ENCODE measurements around the gene SMARCC2. TPM values are rescaled to one million over a fixed set of nuclear protein-coding genes. Genes with fewer than 3 reads are reported as not detected.

The SMARCC2 gene
- total RNA-seq, 2 experiments from 2014 or later, result 140 to 173 TPM

- peaks cover 2% of the 10 kb centered on the region for H3K9me3 Mint-ChIP-seq
- POLR2A ChIA-PET, result no interaction called here
Observed at GRCh38 chr12:56141946-56142784, 47.1 kb downstream of the SMARCC2 start.

GRCh38 chr12:56137853-56138571, 51.3 kb downstream of the SMARCC2 start:
- no peak overlapping the region for H3K4me3 Mint-ChIP-seq
- POLR2A ChIA-PET, result interaction anchor here (0.9 kb wide), 1 partner anchor 21 kb away, joined by 3 read pairs; no protein-coding TSS in a partner anchor

More at GRCh38 chr12:56141946-56142784, 47.1 kb downstream of the SMARCC2 start:
- CTCF ChIA-PET, result interaction anchor here (1.2 to 2.4 kb wide), 6 partner anchors 9 to 47 kb away, joined by 3 to 9 read pairs (median 5); partner anchors contain the start of genes MYL6B and SMARCC2
- peaks cover 57% of the 10 kb centered on the region for H3K4me1 Mint-ChIP-seq
- H3K4me3 Mint-ChIP-seq, result no peak overlapping the region
- H3K27ac Mint-ChIP-seq, result no peak overlapping the region
- H3K27me3 Mint-ChIP-seq, result no peaks in the 10 kb centered on the region
- DNase-seq, result no peak
- H3K36me3 Mint-ChIP-seq (ENCODE audit: low read depth), result peaks cover 76% of the 10 kb centered on the region

GRCh38 chr12:56134897-56135296, 54.4 kb downstream of the SMARCC2 start:
- Mint-ChIP-seq H3K9me3 (peaks cover 8% of the 10 kb centered on the region), H3K36me3 (ENCODE audit: low read depth) (peaks cover 90% of the 10 kb centered on the region)
- POLR2A ChIA-PET, result no interaction called here

More at GRCh38 chr12:56137853-56138571, 51.3 kb downstream of the SMARCC2 start:
- peaks cover 83% of the 10 kb centered on the region for H3K36me3 Mint-ChIP-seq (ENCODE audit: low read depth)
- H3K4me1 Mint-ChIP-seq, result peaks cover 68% of the 10 kb centered on the region
- peaks cover 2% of the 10 kb centered on the region for H3K9me3 Mint-ChIP-seq
- peak overlapping the region; percentile 83 for H3K27ac Mint-ChIP-seq
- DNase-seq, result no peak
- H3K27me3 Mint-ChIP-seq, result no peaks in the 10 kb centered on the region
- CTCF ChIA-PET, result interaction anchor here (0.6 to 2.7 kb wide), 8 partner anchors 10 to 146 kb away, joined by 3 to 8 read pairs (median 5); partner anchors contain the start of genes ANKRD52, ESYT1, MYL6B and ZC3H10

GRCh38 chr12:56130876-56131275, 58.4 kb downstream of the SMARCC2 start:
- H3K4me3 Mint-ChIP-seq, result peak overlapping the region; percentile 91
- ChIA-PET CTCF (interaction anchor here (2.1 to 6.1 kb wide), 2 partner anchors 13 to 59 kb away, joined by 7 to 48 read pairs; partner anchors contain the start of genes RPL41, SMARCC2 and ZC3H10), POLR2A (no interaction called here)
- H3K27me3 Mint-ChIP-seq, result no peaks in the 10 kb centered on the region
- peaks cover 60% of the 10 kb centered on the region for H3K36me3 Mint-ChIP-seq (ENCODE audit: low read depth)
- peak overlapping the region; percentile 93 for H3K27ac Mint-ChIP-seq
- H3K9me3 Mint-ChIP-seq, result peaks cover 6% of the 10 kb centered on the region
- DNase-seq, result no peak
- peaks cover 66% of the 10 kb centered on the region for H3K4me1 Mint-ChIP-seq

More at GRCh38 chr12:56134897-56135296, 54.4 kb downstream of the SMARCC2 start:
- CTCF ChIA-PET, result interaction anchor here (1.1 to 2.6 kb wide), 2 partner anchors 17 to 132 kb away, joined by 3 to 8 read pairs; partner anchors contain the start of genes COQ10A and MYL6B
- no peaks in the 10 kb centered on the region for H3K27me3 Mint-ChIP-seq
- H3K4me1 Mint-ChIP-seq, result peaks cover 75% of the 10 kb centered on the region
- H3K4me3 Mint-ChIP-seq, result no peak overlapping the region
- peak overlapping the region; percentile 13 for H3K27ac Mint-ChIP-seq
- DNase-seq, result no peak

- DNase-seq, result no peak
- peak overlapping the region; percentile 91 for H3K4me3 Mint-ChIP-seq
- peaks cover 6% of the 10 kb centered on the region for H3K9me3 Mint-ChIP-seq
- ChIA-PET POLR2A (no interaction called here), CTCF (interaction anchor here (2.1 to 6.1 kb wide), 2 partner anchors 12 to 60 kb away, joined by 7 to 48 read pairs; partner anchors contain the start of genes RPL41, SMARCC2 and ZC3H10)
- peaks cover 66% of the 10 kb centered on the region for H3K4me1 Mint-ChIP-seq
- H3K36me3 Mint-ChIP-seq (ENCODE audit: low read depth), result peaks cover 55% of the 10 kb centered on the region
- peak overlapping the region; percentile 93 for H3K27ac Mint-ChIP-seq
- no peaks in the 10 kb centered on the region for H3K27me3 Mint-ChIP-seq
Observed at GRCh38 chr12:56129942-56130495, 59.3 kb downstream of the SMARCC2 start.

DNA sequence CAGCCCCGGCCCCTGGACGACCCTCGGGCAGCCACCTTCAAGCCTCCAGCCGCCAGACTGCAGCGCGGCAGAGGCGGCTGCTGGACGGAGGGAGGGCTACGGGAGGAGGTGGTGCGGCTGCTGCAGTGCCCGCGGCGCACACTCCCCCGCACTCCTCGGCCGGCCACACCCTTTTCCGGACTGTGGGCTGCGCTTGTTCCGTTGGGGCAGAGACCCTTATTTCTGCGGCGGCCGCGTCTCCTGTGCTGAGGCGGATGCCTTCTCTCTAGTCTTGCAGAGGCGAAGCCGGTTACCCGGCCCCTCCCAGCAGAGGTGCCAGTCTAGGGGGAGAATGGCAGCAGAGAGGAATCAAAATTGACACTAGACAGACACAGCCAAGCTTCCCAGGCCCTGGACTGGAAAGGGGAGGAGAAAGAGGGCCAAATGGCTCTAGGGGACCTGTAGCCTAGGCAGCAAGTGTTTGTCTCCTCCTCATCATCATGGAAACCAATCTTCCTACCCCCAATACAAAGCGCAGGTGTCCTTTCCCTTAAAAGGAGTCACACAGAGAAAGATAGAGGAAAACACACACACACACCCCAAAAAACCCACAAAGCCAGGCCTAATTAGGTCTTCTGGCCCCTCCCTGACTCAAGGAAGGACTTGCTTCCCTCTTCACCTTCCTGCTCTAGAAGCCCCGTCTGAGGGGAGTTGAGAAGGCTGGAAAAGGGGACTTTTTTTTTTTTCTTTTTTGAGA, 59.9 kb downstream of the SMARCC2 start:
- ChIA-PET POLR2A (no interaction called here), CTCF (interaction anchor here (0.7 to 6.1 kb wide), 8 partner anchors 8 to 335 kb away, joined by 3 to 48 read pairs (median 8); partner anchors contain the start of genes MYL6B, RPL41, SMARCC2 and ZC3H10)
- Mint-ChIP-seq H3K4me1 (peaks cover 73% of the 10 kb centered on the region), H3K9me3 (peaks cover 6% of the 10 kb centered on the region), H3K36me3 (ENCODE audit: low read depth) (peaks cover 55% of the 10 kb centered on the region), H3K27ac (peak overlapping the region; percentile 93), H3K4me3 (peak overlapping the region; percentile 91), H3K27me3 (no peaks in the 10 kb centered on the region)
- peak; percentile 85 for DNase-seq

- ChIA-PET CTCF (interaction anchor here (0.7 to 6.5 kb wide), 15 partner anchors 9 to 336 kb away, joined by 3 to 79 read pairs (median 7); partner anchors contain the start of genes ANKRD52, MYL6B, RNF41 and RPL41), POLR2A (interaction anchor here (0.6 to 2.3 kb wide), 7 partner anchors 11 to 500 kb away, joined by 3 to 12 read pairs (median 8); partner anchors contain the start of genes MYL6, PA2G4, SMARCC2 and ZC3H10)
- peaks cover 50% of the 10 kb centered on the region for H3K36me3 Mint-ChIP-seq (ENCODE audit: low read depth)
- no peak for DNase-seq
- H3K4me1 Mint-ChIP-seq, result peaks cover 74% of the 10 kb centered on the region
- H3K27me3 Mint-ChIP-seq, result no peaks in the 10 kb centered on the region
- H3K9me3 Mint-ChIP-seq, result peaks cover 6% of the 10 kb centered on the region
- peak overlapping the region; percentile 91 for H3K4me3 Mint-ChIP-seq
- peak overlapping the region; percentile 93 for H3K27ac Mint-ChIP-seq
Observed at GRCh38 chr12:56128670-56129205, 60.5 kb downstream of the SMARCC2 start.

DNA sequence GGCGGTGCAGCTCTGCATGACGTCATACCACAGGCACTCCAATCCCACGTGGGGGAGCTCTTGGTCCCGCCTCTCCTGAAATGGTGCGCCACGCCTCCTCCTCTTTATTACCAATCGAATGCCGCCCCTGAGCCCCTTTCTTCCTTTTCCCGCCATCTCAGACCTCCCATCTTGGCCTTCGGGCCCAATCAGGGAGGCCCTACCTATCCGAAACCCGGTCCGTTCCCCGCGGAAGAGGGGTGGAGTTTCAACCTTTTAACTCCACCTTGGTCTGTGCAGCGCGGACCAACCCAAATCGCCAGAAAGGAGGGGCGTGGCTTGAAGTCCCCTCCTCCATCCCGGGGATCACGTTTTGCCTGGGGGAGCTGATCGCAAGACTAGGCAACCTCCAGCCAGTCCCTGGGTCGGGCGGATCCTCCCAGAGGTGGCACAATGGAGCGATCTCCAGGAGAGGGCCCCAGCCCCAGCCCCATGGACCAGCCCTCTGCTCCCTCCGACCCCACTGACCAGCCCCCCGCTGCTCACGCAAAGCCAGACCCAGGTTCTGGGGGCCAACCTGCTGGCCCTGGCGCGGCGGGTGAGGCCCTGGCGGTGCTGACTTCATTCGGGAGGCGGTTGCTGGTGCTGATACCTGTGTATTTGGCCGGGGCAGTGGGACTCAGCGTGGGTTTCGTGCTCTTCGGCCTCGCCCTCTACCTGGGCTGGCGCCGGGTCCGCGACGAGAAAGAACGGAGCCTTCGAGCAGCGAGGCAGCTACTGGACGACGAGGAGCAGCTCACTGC, 61.2 kb downstream of the SMARCC2 start, which contains the start of gene ESYT1:
Gene ESYT1, plus strand, starts transcription at position 380 of the 782 bp plus-strand sequence. Its CDS starts 53 bp downstream, at position 433.
- no peaks in the 10 kb centered on the region for H3K27me3 Mint-ChIP-seq
- H3K4me1 Mint-ChIP-seq, result peaks cover 72% of the 10 kb centered on the region
- peaks cover 44% of the 10 kb centered on the region for H3K36me3 Mint-ChIP-seq (ENCODE audit: low read depth)
- CTCF ChIA-PET, result interaction anchor here (0.6 to 6.5 kb wide), 20 partner anchors 8 to 336 kb away, joined by 3 to 79 read pairs (median 4); partner anchors contain the start of genes ANKRD52, MYL6B, RNF41 and RPL41
- peaks cover 6% of the 10 kb centered on the region for H3K9me3 Mint-ChIP-seq
- DNase-seq, result peak; percentile 99
- POLR2A ChIA-PET, result interaction anchor here (0.6 to 2.3 kb wide), 8 partner anchors 10 to 500 kb away, joined by 3 to 12 read pairs (median 7); partner anchors contain the start of genes MYL6, PA2G4, SMARCC2 and ZC3H10
- peak within 1 kb of the TSS; percentile 93 for H3K27ac Mint-ChIP-seq
- H3K4me3 Mint-ChIP-seq, result peak within 1 kb of the TSS; percentile 91

GRCh38 chr12:56127485-56127887, 61.8 kb downstream of the SMARCC2 start:
- H3K4me3 Mint-ChIP-seq, result peak overlapping the region; percentile 91
- H3K9me3 Mint-ChIP-seq, result peaks cover 6% of the 10 kb centered on the region
- H3K27me3 Mint-ChIP-seq, result no peaks in the 10 kb centered on the region
- peaks cover 39% of the 10 kb centered on the region for H3K36me3 Mint-ChIP-seq (ENCODE audit: low read depth)
- peak overlapping the region; percentile 93 for H3K27ac Mint-ChIP-seq
- POLR2A ChIA-PET, result interaction anchor here (0.6 to 2.3 kb wide), 4 partner anchors 10 to 78 kb away, joined by 3 to 12 read pairs (median 7); partner anchors contain the start of genes MYL6 and ZC3H10
- no peak for DNase-seq
- CTCF ChIA-PET, result interaction anchor here (0.6 to 6.5 kb wide), 17 partner anchors 8 to 188 kb away, joined by 3 to 79 read pairs (median 7); partner anchors contain the start of genes ANKRD52, MYL6B, RNF41 and RPL41
- H3K4me1 Mint-ChIP-seq, result peaks cover 69% of the 10 kb centered on the region

GRCh38 chr12:56126732-56127239, 62.5 kb downstream of the SMARCC2 start:
- Mint-ChIP-seq H3K36me3 (ENCODE audit: low read depth) (peaks cover 32% of the 10 kb centered on the region), H3K4me1 (peaks cover 62% of the 10 kb centered on the region), H3K4me3 (peak overlapping the region; percentile 91), H3K9me3 (peaks cover 6% of the 10 kb centered on the region), H3K27ac (peak overlapping the region; percentile 93), H3K27me3 (no peaks in the 10 kb centered on the region)
- ChIA-PET CTCF (interaction anchor here (0.6 to 6.5 kb wide), 22 partner anchors 9 to 354 kb away, joined by 3 to 79 read pairs (median 4); partner anchors contain the start of genes MYL6B, PA2G4, RNF41 and RPL41), POLR2A (interaction anchor here (2.3 kb wide), 1 partner anchor 9 kb away, joined by 12 read pairs; the partner anchor contains the start of gene ZC3H10)
- no peak for DNase-seq

Measured in activated CD4-positive, alpha-beta T cell treated with anti-CD3 and anti-CD28 coated beads, Interleukin-2, amount 10 ng/mL, durations not matched to agents 7 days and 5 days (primary cell).